COR-L47 (cell line): ENCODE results near the gene DDX25.

Source experiments
- DNase-seq: peaks from one replicate; lab custom pipeline; 2025; lab: John Stamatoyannopoulos, UW

Gene DDX25

DNA sequence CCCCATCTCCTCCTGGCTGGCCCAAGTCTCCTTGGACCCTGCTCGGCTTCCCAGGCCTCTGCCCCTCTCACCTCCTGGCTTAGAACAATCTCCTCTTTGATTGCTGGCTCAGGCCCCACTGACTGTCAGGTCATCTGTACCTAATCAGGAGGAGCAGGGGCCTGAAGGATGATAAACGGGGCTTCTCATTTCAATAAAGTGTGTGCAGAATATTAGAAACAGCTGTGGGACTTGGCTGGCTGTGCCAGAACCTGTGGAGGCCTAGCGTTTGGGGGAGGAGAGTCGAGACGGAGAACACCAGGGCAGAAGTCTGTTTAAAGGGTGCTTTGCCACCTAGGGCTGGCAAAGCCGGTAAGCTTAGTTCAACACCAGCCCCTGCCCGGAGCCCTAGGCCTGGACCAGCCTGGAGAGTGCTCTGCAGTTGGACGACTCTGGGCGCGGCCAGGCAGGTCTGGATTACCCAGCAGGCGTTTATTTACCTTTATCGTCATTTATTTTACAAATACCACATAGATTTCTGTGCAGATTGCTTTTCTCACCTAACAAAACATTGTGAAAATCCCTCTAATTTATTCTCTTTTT is 31.4 kb downstream of the DDX25 start:
- DNase-seq = no peak

DNA sequence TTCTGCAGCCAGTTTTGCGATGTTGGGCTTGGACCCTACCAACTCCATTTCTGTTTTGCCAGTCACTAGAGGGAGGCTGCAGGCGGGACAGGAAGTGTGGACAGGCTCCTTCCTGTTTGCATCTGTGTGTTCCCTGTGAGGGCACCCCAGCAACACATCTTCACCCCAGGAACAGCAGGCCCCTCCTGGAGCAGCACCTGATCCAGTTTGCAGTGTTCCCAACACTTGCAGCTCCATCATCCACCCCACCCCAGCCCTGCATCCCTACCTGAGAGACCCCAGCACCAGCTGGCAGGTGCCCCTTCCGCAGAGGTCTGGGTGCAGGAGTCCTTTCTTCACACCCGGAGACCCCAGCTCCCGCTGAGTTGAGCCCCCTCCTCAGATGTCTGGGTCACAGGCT is 34.1 kb downstream of the DDX25 start:
- no peak for DNase-seq

DNA sequence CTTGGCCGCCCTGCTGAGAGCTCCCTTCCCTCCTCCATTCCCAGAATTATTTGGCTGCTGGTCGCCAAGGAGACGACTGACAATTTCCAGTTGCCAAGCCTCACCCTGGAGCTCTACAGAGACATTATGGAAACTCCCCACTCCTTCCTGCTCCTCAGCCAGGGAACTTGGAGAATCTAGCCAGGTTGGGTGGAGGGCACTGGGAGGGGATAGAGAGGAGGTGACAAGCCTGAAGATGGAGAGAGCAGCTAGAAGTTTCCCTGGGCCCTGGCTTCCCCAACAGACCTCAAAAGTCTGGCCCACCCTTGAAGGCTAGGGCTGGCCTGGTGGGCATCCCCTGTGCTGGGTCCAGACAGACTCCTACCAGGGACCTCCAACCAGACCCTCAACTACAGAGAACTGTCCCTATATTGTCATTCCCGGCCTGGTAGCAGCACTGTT is 34.8 kb downstream of the DDX25 start:
- peak; percentile 11 for DNase-seq

DNA sequence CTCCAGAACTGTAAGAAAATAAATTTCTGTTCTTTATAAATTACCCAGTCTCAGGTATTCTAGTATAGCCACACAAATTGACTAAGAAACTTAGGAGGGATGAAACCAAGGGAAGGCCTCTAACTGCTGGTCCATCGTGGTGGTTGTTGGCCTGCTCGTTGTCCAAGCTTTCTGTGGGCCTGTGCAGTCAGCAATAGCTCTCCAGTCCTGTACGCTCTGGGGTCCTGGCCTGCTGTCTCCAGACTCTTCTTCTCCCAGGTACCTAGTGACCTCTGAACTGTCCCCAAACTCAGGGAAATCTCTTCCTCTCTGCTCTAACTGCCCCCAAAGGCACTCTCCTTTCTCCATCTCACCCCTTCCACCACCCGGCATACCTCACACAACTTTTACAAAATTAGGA is 35.8 kb downstream of the DDX25 start:
- DNase-seq = no peak

DNA sequence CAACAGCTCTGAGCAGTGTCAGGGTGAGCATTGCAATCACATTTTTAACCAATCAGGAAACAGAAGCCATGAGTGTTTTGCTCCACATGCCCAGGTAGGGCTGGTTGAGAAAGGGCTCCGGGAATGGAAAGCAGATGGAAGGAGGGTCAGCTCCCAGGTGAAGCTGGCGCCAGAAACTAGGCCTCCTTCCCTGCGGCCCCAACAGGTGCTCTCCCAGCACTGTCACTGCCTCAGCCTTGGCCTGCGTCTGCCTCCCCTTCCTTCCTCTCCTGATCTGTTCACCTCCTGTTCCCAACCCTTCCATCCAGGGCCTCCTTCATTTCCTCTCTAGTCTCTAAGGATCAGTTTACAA is 36.9 kb downstream of the DDX25 start:
- no peak for DNase-seq

DNA sequence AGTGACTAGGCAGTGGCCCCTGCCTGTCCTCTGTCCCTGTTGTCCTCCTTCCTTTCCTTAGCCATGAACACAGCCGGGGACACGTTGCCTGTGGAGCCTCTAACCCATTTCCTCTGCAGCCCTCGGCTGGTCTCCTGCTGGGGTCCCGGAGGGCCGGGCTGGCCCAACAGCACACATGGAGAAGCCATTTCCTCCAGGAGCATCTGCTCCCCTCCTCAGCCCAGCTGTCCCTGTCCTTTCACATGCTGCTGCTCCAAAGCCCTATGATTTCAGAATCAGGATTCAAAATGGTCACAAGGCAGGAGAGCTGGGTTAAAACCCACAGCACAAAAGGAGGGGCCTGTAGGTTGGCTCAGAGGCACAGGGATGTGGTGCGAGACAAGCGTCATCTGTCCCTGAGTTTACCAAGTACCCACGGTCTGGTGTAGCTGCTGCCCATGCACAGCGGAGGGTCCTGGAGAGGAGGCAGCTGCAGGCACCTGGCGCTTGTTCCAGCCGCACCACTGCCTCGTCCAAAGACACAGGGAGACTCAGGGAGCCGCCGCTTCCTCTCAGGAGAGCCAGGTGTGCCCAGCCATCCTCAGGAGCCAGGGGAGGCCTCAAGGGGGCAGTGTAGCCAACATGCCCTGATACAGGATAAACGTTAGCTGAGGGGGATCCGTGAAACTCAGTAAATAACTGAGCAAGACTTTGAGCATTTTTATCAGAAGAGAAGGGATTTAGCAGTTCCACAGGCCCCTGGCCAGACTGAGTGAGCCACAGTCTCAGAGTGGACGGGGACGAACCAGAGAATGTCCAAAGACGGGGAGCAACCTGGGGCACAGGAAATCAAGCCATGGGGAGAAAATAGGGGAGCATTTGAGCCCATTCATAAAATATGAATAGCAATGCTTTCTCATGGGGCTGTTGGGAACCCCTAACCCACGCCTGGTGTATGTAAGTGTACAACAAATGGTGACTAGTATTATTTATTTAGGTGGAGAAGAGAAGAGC is 37.6 kb downstream of the DDX25 start:
- peak; percentile 87 for DNase-seq

DNA sequence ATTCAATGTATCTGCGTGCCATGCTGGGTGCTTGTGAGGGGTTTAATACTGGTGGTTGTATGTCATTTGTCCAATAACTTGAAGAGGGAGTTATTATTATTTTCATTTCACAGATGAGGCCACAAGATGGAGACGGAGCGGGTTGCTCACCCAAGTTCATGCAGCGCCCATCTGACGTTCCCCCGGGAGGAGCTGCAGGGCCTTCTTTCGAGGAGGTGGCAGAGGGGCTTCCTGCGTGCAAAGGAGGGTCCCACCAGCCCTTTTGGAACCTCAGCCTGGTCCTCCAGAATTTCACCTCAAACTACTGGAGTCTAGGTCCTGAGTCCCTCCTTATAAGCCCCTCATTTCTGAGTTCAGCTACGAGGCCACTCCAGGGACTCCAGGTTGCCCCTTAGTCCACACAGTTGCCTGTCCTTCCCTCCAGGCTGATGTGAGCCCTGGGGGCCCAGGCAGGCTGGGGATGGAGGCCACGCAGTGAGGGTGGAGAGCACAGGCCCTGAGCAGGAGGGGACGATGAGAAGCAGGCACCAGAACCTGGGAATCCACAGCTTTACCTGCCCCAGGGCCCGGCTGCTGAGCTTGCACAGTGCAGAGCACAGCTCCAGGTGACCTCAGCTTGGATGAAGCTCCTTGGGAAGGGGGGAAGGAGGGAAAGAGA is 38.6 kb downstream of the DDX25 start:
- no peak for DNase-seq

DNA sequence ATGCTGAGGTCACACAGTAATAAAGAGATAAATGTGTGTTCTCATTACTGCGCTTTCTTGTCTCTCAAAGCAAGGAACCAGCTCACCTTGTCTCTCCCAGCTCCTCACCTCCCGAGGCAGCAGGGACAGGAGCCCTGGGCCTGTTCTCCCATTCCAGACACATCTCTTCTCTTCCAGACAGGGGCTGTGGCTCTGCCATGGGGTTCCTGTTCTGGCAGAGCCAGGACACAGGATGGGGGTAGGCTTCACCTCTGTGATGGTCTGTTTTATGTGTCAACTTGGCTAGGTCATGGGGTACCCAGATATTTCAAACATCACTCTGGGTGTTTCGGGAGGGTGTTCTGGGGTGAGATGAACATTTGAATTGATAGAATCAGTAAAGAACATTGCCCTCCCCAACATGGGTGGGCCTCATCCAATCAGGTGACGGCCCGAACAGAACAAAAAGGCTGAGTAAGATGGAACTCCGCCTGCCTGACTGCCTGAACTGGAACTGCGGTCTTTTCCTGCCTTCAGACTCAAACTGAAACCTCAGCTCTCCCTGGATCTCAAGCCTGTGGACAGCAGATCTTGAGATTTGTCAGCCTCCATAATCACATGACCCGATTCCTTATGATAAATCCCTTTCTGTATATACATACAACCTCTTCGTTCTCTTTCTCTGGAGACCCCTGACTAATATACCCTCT is 39.5 kb downstream of the DDX25 start:
- DNase-seq = no peak

DNA sequence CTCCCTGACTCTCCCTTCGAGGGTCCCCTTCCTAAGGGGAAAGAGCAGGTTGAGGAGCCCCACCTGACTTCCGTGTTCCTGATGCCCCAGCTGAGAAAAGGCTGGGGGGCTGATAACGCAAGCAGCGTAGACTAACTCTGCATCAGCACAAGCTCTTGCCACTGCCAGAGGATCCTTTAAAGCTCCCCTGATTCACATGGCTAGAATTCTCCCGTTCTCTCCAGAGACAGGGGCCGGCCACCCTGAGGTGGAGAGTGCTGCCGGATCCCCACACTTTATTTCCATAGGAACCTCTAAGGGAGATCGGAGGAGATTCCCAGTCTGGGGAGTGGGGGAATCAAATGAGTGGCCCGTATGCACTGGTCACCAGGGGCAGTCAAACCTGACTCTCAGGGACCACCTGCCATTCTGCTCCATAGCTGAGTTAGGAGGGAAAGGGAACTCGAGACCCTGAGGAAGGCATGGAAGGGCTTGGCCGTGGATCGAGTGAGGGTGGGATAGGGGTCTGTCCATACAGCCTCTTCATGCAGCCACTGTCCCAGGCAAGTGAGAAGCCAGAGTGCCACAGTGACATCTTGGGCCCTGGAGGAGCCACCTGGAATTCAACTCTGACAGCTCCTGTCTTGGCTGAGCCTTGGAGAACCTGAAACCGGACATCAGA is 40.2 kb downstream of the DDX25 start:
- no peak for DNase-seq

DNA sequence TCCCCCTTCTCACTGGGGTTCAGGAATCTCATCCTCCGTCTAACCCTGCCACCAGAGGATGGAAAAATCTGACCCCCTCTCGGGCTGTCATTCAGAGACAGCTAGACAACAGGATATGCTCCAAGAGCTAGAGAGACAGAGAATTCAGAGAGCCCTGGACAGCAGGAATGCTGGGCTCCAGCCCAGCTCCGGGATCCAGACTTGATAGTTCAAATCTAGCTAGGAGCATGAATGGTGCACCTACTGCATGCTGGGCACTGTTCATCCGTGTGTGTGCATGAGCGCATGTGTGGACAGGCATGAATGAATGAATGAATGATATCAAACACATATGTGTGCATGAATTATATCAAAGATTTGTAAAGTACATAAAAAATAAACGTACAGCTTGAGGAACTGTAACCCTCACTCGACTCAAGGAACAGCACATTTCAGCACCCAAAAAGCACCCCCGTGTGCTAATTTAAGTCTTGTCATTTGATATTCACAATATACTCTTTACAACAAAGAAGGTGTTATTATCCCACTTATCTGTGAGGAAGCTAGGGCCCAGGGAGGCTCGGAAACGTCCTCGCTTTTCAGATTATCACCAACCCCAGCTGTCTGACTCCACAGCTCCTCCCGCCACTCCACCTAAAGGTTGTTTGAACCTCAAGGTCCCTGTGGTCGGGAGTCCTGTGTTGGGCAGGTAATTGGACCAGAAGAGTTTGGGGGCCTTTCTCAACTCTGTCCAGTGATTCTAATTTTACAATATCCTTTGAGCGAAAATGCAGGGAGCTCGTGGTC is 40.9 kb downstream of the DDX25 start:
- DNase-seq = no peak

DNA sequence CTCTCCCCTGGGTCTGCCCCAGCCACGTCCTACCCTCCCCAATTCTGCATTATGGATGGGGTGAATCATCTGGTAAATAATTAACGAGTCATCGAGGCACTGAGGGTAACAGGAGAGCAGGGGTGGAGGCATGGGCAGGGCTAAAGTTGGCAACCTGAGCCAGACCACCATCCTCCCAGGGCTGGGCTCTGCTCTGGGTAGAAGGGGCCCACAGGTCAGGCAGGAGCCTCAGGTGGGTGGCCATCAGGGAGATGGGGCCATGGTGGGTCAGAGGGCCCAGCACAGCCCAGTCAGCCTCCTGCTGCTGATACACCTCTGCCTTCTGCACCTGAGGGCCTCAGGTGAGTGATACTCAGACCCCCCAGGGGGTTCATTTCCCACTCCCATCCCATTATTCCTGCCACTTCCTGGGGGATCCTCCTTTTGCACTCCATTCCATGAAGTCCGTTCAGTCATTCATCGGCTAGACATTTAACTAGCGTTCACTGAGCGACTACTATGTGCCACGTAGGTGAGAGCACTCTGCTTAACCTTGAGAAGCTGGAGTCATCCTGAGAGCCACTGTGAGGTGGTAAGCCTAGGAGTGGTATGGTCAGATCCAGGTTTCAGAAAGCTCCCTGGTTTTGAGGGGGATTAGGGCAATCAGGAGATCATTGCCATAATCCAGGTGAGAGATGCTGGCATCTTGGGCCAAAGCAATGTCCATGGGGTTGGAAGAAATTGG is 41.7 kb downstream of the DDX25 start, which contains the start of gene VSIG10L2:
TSS of gene VSIG10L2 (plus strand) at position 248 of the 724 bp plus-strand sequence. CDS start at position 260, 12 bp downstream.
- no peak for DNase-seq

DNA sequence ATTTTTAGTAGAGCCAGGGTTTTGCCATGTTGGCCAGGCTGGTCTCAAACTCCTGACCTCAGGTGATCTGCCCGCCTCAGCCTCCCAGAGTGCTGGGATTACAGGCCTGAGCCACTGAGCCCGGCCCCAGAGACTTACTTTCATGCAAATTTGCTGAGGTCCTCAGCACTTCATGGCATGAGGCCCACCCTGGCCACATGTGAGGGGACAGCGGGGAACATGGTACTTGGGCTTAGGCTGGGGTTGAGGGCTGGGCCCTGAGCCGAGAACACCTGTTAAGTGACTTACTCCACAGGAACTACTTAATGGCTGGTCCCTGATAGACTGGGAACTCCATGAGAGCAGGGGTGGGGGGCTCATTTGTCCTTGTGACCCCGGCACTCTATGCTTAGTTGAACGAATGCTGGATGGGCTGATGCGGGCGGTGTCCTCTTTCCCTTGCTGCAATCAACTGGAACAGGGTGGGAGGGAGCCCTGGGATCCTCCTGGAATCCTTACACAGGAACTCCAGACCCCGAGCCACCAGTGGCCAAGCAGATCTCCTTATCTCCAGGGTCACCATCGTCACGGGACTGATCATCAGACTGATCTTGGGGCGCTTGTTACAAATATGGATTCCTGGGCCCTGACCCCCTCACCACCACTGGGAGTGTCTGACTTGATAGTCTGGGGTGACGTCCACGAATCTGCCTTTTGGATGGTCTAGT is 42.6 kb downstream of the DDX25 start:
- no peak for DNase-seq

DNA sequence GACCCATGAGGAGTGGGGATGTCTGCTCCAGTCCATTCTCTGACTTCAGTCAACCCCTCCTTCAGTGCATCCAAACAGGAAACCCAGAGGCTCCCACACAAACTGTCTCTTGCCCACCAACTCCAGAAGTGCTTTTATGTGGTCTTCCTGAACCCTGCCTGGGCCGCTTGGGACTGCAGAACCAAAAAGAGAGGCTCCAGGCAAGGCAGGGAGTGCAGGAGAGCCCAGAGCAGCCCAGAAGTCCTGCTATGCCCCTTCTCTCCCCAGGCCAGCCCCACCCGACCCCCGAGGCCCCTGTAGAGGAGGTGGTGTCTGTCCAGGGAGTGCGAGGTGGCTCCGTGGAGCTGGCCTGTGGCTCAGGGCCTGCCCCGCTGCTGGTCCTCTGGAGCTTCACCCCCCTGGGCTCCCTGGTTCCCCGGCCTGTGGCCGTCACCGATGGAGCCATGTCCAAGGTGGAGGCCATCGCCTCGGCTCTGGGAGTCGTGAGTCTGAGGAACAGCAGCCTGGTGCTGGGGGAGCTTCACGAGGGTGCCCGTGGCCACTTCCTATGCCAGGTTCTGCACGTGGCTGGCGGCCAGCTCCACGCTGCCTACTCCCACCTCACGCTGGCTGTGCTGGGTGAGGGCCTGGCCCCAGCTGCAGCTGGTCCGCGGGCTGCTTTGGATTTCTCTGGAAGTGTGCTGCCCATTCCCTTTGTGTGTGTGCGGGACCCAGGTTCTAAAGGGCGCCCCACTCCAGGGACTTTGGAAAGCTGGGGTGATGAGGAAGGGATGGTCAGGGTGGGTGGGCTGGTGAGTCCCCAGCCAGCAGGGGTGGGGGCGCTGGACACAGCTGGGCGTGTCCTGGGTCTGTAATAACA is 43.3 kb downstream of the DDX25 start:
- DNase-seq = no peak

DNA sequence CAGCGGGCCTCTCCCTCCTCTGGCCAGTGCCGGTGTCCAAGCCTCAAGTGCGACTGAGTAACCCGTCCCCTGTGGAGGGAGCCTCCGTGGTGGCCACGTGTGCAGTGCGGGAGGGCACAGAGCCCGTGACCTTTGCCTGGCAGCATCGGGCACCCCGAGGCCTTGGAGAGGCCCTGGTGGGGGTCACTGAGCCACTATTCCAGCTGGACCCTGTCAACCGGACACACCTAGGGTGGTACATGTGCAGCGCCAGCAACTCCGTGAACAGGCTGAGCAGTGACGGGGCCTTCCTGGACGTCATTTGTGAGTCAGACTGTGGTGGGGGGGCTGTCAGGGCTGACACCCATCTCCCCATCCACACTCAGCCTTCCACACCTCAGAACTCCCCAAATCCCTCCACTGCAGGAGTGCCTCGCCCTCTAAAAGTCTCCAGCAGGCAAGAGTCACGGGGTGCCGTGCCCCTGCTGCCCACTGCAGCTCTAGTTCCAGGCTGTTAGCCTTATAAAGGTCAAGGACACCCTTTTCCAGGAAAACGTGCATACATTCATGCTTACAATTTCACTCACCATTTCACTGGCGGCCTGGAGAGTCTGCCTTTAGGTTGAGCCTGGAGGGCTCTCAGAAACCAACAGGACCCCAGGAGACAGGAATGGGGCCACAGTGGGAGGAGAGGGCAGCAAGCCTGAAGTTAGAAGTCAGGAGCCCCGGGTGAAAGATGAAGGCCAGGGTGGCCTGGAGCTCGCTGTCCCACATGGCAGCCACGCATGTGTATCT is 44.2 kb downstream of the DDX25 start:
- no peak for DNase-seq

DNA sequence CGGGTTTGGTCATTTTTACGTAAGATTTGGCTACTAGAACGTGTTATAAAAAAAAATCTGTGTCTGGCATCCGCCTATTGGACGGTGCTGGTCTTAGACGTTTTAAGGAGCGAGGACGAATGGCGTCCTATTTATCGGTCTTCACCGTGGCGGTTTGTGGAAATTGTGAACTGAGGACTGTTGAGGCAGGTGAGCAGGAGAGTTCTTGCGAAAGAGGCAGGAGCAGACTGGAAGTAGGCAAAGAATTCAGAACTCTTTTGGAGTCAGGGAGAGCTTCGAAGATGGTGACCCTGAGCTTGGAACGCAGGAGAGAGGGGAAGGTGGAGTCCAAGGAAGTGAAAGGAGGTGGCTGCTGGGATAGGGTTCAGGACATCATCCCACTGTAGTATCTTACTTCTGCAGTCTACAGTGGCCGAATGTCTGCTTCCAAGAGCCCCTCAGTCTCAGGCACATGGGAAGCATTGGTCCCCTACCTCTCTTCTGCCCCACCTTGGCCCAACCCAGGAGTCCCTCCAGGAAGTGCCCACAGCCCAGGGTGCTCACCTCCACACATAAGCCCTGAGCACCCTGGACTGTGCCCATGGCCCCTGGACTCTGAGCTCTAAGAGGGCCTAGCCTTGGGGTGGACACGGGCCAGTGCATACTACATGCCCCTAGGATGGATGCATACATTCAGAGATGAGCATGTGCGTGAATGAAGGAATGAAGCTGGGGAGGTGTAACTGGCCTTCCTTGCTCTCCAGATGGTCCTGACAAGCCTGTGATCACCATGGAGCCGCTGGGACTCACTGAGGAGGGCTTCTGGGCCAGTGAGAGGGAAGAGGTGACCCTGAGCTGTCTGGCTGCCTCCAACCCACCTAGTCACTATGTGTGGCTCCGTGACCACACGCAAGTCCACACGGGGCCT is 45.2 kb downstream of the DDX25 start:
- DNase-seq = no peak

DNA sequence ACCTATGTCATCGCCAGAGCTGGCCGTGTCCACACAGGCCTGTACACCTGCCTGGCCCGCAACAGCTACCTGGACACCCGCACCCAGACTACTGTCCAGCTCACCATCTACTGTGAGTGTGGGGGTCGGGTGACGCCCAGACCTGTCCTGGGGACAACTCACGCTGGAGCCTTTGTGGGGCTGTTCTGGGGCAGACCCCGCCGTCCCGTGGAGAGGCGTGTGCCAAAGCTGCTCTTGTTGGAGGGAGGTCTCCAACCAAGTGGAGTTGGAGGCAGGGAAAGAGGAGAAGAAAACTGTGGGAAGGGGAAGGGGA is 45.8 kb downstream of the DDX25 start:
- no peak for DNase-seq
